Liver (tissue), 9 donors: Measurements from ENCODE around the gene DNAJC25. TPM values are rescaled to one million over a fixed set of nuclear protein-coding genes. Genes with fewer than 3 reads are reported as not detected.

Source experiments
- DNase-seq: peaks from one replicate; pipeline ENCODE4 v3.0.0-alpha.2; 2017; ENCODE audit warnings: low spot score
- H3K27ac ChIP-seq, 2 donors: one replicate each; pipeline ENCODE4 v1.7.0; 2013; ENCODE audit warnings: inconsistent platforms in 2 of 2, low read length in 2 of 2, control low read depth in 1 of 2, low read depth in 1 of 2, mild to moderate bottlenecking in 1 of 2
- H3K27me3 ChIP-seq, 4 donors: one replicate each; pipeline versions ENCODE4 v1.6.1 to v1.7.0; 2013; ENCODE audit warnings: low read length in 3 of 4, inconsistent platforms in 1 of 4, mild to moderate bottlenecking in 1 of 4, moderate library complexity in 1 of 4; ENCODE audit not compliant: control insufficient read depth in 4 of 4, insufficient read depth in 4 of 4
- H3K36me3 ChIP-seq, 4 donors: one replicate each; pipeline versions ENCODE4 v1.6.1 to v1.7.0; 2013; ENCODE audit warnings: low read length in 3 of 4, mild to moderate bottlenecking in 3 of 4, low read depth in 1 of 4, moderate library complexity in 1 of 4; ENCODE audit not compliant: control insufficient read depth in 4 of 4, insufficient read depth in 3 of 4
- H3K4me1 ChIP-seq, 4 donors: one replicate each; pipeline versions ENCODE4 v1.6.1 to v1.7.0; 2013; ENCODE audit warnings: low read length in 3 of 4, mild to moderate bottlenecking in 3 of 4, moderate library complexity in 1 of 4; ENCODE audit not compliant: control insufficient read depth in 4 of 4, insufficient read depth in 4 of 4
- H3K4me3 ChIP-seq, 3 donors: one replicate each; pipeline versions ENCODE4 v1.6.1 to v1.7.0; 2013; ENCODE audit warnings: low read length in 3 of 3, control low read depth in 1 of 3, low read depth in 1 of 3, mild to moderate bottlenecking in 1 of 3
- H3K9ac ChIP-seq, 2 donors: one replicate each; pipeline ENCODE4 v1.7.0; 2013; ENCODE audit warnings: low read length in 2 of 2, mild to moderate bottlenecking in 2 of 2, moderate library complexity in 2 of 2, control low read depth in 1 of 2, low read depth in 1 of 2
- H3K9me3 ChIP-seq, 4 donors: one replicate each; pipeline versions ENCODE4 v1.6.1 to v1.7.0; 2013; ENCODE audit warnings: low read length in 3 of 4; ENCODE audit not compliant: control insufficient read depth in 4 of 4
- EGR1 ChIP-seq, 2 donors: IDR thresholded peaks; 2 replicates each; pipeline ENCODE4 v1.6.1; 2016 to 2018; ENCODE audit warnings: antibody characterized with exemption in 2 of 2, low read depth in 2 of 2
- FOXA1 ChIP-seq: IDR thresholded peaks from 2 replicates; pipeline ENCODE4 v1.6.1; 2016; ENCODE audit warnings: antibody characterized with exemption
- FOXA2 ChIP-seq: IDR thresholded peaks from 2 replicates; pipeline ENCODE4 v1.6.1; 2016; ENCODE audit warnings: antibody characterized with exemption
- GABPA ChIP-seq, 2 donors: IDR thresholded peaks in 1 of 2; conservative IDR thresholded peaks in 1 of 2; 2 replicates each; pipeline ENCODE4 v1.6.1; 2016; ENCODE audit warnings: antibody characterized with exemption in 2 of 2, mild to moderate bottlenecking in 1 of 2, moderate library complexity in 1 of 2
- HNF4A ChIP-seq, 2 donors: conservative IDR thresholded peaks; 2 replicates each; pipeline ENCODE4 v1.6.1; 2016; ENCODE audit warnings: antibody characterized with exemption in 2 of 2, mild to moderate bottlenecking in 2 of 2
- JUND ChIP-seq, 2 donors: IDR thresholded peaks; 2 replicates each; pipeline ENCODE4 v1.6.1; 2016; ENCODE audit warnings: antibody characterized with exemption in 2 of 2
- MAX ChIP-seq: IDR thresholded peaks from 2 replicates; pipeline ENCODE4 v1.6.1; 2016; ENCODE audit warnings: antibody characterized with exemption
- NR2F2 ChIP-seq: IDR thresholded peaks from 2 replicates; pipeline ENCODE4 v1.6.1; 2016; ENCODE audit warnings: antibody characterized with exemption
- RAD21 ChIP-seq, 2 donors: IDR thresholded peaks; 2 replicates each; pipeline ENCODE4 v1.6.1; 2016; ENCODE audit warnings: antibody characterized with exemption in 2 of 2, mild to moderate bottlenecking in 2 of 2
- RXRA ChIP-seq, 2 donors: IDR thresholded peaks; 2 replicates each; pipeline ENCODE4 v1.6.1; 2017 to 2018; ENCODE audit warnings: antibody characterized with exemption in 2 of 2, mild to moderate bottlenecking in 1 of 2
- SP1 ChIP-seq: IDR thresholded peaks from 2 replicates; pipeline ENCODE4 v1.6.1; 2018; ENCODE audit warnings: antibody characterized with exemption, mild to moderate bottlenecking
- TAF1 ChIP-seq: conservative IDR thresholded peaks from 2 replicates; pipeline ENCODE4 v1.6.1; 2016; ENCODE audit warnings: antibody characterized with exemption, mild to moderate bottlenecking
- YY1 ChIP-seq: IDR thresholded peaks from 2 replicates; pipeline ENCODE4 v1.6.1; 2016; ENCODE audit warnings: antibody characterized with exemption, mild to moderate bottlenecking
- WGBS: extraction: QIAGEN DNeasy Blood & Tissue Kit; methylation state at CpG from one replicate; pipeline ENCODE4 v1.1.7; 2013; 5-methylcytosine and 5-hydroxymethylcytosine counted together
- polyA plus RNA-seq, 2 donors: library from polyadenylated mRNA; stranded (reverse) in 1 of 2; unstranded in 1 of 2; fragments of 200-250 nt in 1 of 2; fragments of >200 nt in 1 of 2; fragmentation: Nextera tagmentation in 1 of 2; extraction: Ambion mirVana in 1 of 2; gene quantifications; one replicate each; pipeline versions ENCODE4 v1.2.1 to v1.2.3, GENCODE V29; 2013 to 2015
- total RNA-seq, 2 donors: library from RNA; depleted of rRNA; stranded (reverse); fragments of >200 nt; gene quantifications; one replicate each; pipeline ENCODE4 v1.2.3, GENCODE V29; 2014
- TF ChIP-seq, protein P1 (sequence below): IDR thresholded peaks from 2 replicates; pipeline ENCODE4 v1.6.1; 2016; ENCODE audit warnings: antibody characterized with exemption, mild to moderate bottlenecking
- TF ChIP-seq, protein P2 (sequence below): fragments of 150-350 bp; IDR thresholded peaks from 2 replicates; pipeline ENCODE4 v1.5.1; 2017; ENCODE audit warnings: improper control_type of control experiment, low read depth, low read length; ENCODE audit not compliant: missing input control
- donor health status: healthy.
- donor health status: healthy.
- donor health status: healthy.
- donor health status: healthy.
- donor health status: healthy.

The DNAJC25 gene
- total and polyA plus RNA-seq, 4 donors: 9.3 to 17.8 (median 15.3) TPM

DNA sequence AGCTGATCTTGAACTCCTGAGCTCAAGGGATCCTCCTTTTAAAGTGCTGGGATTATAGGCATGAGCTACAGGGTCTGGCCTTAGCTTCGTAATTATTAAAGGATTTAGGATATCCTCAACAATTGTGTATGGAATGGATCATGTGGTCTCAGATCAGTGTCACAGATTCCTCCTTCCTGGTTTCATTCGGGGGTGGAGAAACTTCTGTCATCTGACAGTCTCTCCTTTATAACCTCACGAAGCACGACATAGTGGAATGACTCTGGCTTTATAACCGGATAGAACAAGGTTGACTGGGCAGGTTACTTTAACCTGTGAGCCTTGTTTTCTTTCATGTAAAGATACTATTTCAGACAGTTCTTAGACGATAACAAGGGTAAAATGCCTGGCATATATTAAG lies 25.9 kb downstream of the DNAJC25 start:
- Histone ChIP-seq H3K9me3 (no peaks in the 10 kb centered on the region), H3K27ac (no peak overlapping the region), H3K4me1 (peaks cover 0 to 6% (median 3%) of the 10 kb centered on the region in 4 donors), H3K36me3 (peaks cover 4 to 24% (median 13%) of the 10 kb centered on the region in 4 donors), H3K4me3 (no peak overlapping the region), H3K27me3 (no peaks in the 10 kb centered on the region), H3K9ac (no peak overlapping the region)
- TF ChIP-seq FOXA2: no peak
- TF ChIP-seq RAD21 (IDR thresholded peaks at IDR 0.05): no peak
- TF ChIP-seq RXRA (IDR thresholded peaks at IDR 0.05): no peak
- TF ChIP-seq SP1: no peak
- TF ChIP-seq FOXA1: no peak
- no peak for TF ChIP-seq YY1
- TF ChIP-seq TAF1: no peak
- TF ChIP-seq GABPA (IDR thresholded peaks at IDR 0.05 in 1 of 2, conservative IDR thresholded peaks at IDR 0.05 in 1 of 2): no peak
- TF ChIP-seq HNF4A (conservative IDR thresholded peaks at IDR 0.05): no peak
- no peak for TF ChIP-seq NR2F2
- TF ChIP-seq EGR1 (IDR thresholded peaks at IDR 0.05; ENCODE audit: low read depth in 2 of 2): no peak
- no peak for TF ChIP-seq JUND (IDR thresholded peaks at IDR 0.05)
- WGBS: 77% methylated on average over 6 of the region's 6 CpGs
- DNase-seq: no peak

DNA sequence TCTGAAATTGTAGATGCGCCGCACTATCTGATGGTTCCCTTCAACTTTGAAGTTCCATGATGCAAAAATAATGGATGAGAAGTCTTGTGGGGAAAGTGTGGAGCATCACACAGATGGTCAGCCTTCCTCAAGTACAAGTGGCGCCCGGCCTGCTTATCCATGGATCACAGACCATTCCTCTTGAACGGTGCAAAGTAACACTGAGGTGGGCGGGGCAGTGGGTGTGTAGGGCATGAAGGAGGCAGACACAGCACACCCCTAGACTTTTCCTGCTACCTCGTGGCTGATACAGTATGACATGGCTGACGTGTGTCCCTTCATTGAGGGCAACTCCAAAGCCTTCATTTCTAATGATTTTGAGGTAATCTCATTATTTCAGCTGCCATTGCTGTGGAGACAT lies 27.8 kb downstream of the DNAJC25 start:
- peaks cover 2 to 12% (median 6%) of the 10 kb centered on the region in 4 donors for H3K36me3 ChIP-seq
- 80% methylated on average over 8 of the region's 8 CpGs for WGBS
- H3K4me3 ChIP-seq: no peak overlapping the region
- no peaks in the 10 kb centered on the region for H3K9me3 ChIP-seq
- no peaks in the 10 kb centered on the region for H3K27me3 ChIP-seq
- no peak for DNase-seq
- H3K27ac ChIP-seq: no peak overlapping the region
- peaks cover 0 to 18% (median 14%) of the 10 kb centered on the region in 4 donors for H3K4me1 ChIP-seq
- H3K9ac ChIP-seq: no peak overlapping the region
- TF ChIP-seq RXRA (IDR thresholded peaks at IDR 0.05) (no peak), YY1 (no peak), RAD21 (IDR thresholded peaks at IDR 0.05) (no peak), FOXA1 (no peak), MAX (no peak), JUND (IDR thresholded peaks at IDR 0.05) (no peak)
- TF ChIP-seq, protein P1, sequence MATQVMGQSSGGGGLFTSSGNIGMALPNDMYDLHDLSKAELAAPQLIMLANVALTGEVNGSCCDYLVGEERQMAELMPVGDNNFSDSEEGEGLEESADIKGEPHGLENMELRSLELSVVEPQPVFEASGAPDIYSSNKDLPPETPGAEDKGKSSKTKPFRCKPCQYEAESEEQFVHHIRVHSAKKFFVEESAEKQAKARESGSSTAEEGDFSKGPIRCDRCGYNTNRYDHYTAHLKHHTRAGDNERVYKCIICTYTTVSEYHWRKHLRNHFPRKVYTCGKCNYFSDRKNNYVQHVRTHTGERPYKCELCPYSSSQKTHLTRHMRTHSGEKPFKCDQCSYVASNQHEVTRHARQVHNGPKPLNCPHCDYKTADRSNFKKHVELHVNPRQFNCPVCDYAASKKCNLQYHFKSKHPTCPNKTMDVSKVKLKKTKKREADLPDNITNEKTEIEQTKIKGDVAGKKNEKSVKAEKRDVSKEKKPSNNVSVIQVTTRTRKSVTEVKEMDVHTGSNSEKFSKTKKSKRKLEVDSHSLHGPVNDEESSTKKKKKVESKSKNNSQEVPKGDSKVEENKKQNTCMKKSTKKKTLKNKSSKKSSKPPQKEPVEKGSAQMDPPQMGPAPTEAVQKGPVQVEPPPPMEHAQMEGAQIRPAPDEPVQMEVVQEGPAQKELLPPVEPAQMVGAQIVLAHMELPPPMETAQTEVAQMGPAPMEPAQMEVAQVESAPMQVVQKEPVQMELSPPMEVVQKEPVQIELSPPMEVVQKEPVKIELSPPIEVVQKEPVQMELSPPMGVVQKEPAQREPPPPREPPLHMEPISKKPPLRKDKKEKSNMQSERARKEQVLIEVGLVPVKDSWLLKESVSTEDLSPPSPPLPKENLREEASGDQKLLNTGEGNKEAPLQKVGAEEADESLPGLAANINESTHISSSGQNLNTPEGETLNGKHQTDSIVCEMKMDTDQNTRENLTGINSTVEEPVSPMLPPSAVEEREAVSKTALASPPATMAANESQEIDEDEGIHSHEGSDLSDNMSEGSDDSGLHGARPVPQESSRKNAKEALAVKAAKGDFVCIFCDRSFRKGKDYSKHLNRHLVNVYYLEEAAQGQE: no peak
- TF ChIP-seq, protein P2, sequence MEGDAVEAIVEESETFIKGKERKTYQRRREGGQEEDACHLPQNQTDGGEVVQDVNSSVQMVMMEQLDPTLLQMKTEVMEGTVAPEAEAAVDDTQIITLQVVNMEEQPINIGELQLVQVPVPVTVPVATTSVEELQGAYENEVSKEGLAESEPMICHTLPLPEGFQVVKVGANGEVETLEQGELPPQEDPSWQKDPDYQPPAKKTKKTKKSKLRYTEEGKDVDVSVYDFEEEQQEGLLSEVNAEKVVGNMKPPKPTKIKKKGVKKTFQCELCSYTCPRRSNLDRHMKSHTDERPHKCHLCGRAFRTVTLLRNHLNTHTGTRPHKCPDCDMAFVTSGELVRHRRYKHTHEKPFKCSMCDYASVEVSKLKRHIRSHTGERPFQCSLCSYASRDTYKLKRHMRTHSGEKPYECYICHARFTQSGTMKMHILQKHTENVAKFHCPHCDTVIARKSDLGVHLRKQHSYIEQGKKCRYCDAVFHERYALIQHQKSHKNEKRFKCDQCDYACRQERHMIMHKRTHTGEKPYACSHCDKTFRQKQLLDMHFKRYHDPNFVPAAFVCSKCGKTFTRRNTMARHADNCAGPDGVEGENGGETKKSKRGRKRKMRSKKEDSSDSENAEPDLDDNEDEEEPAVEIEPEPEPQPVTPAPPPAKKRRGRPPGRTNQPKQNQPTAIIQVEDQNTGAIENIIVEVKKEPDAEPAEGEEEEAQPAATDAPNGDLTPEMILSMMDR: no peak
